Skeletal muscle satellite cell (primary cell): ENCODE results near the gene FBXL16.
A peak's percentile ranks its signal among the peaks of the same experiment; 100 is the strongest.
"Not testable (repeated sequence)": the region's sequence is repeated elsewhere in the genome, so short reads cannot be mapped to it uniquely, and the experiment has no call there.

Experiments
- H3K27me3 ChIP-seq: 2 replicates; pipeline ENCODE4 v1.7.0; 2013; ENCODE audit warnings: low read length; ENCODE audit not compliant: control insufficient read depth, insufficient read depth
- H3K36me3 ChIP-seq: 2 replicates; pipeline ENCODE4 v1.7.0; 2013; ENCODE audit warnings: mild to moderate bottlenecking, control low read depth, low read length; ENCODE audit not compliant: insufficient read depth
- H3K4me1 ChIP-seq: 2 replicates; pipeline ENCODE4 v1.7.0; 2013; ENCODE audit warnings: low read length; ENCODE audit not compliant: control insufficient read depth, insufficient read depth
- H3K4me2 ChIP-seq: 2 replicates; pipeline ENCODE4 v1.7.0; 2013; ENCODE audit warnings: mild to moderate bottlenecking, low read length
- H3K4me3 ChIP-seq: 2 replicates; pipeline ENCODE4 v1.7.0; 2013; ENCODE audit warnings: low read length
- H3K9ac ChIP-seq: 2 replicates; pipeline ENCODE4 v1.7.0; 2013; ENCODE audit warnings: mild to moderate bottlenecking, low read depth, low read length, moderate library complexity
- H3K9me3 ChIP-seq: replicated peaks from 2 replicates; pipeline ENCODE4 v1.7.0; 2013; ENCODE audit warnings: mild to moderate bottlenecking, control low read depth, low read length

The FBXL16 gene

GRCh38 chr16:718922-719321, 13.3 kb upstream of the FBXL16 start:
- H3K9ac ChIP-seq: no peak overlapping the region
- H3K4me2 ChIP-seq: no peak overlapping the region
- H3K36me3 ChIP-seq: no peaks in the 10 kb centered on the region
- H3K4me3 ChIP-seq: no peak overlapping the region
- no peaks in the 10 kb centered on the region for H3K27me3 ChIP-seq
- H3K9me3 ChIP-seq: no peaks in the 10 kb centered on the region
- peaks cover 40% of the 10 kb centered on the region for H3K4me1 ChIP-seq

GRCh38 chr16:718389-718788, 12.8 kb upstream of the FBXL16 start:
- Histone ChIP-seq H3K9ac (no peak overlapping the region), H3K4me3 (no peak overlapping the region), H3K27me3 (no peaks in the 10 kb centered on the region), H3K36me3 (no peaks in the 10 kb centered on the region), H3K4me2 (no peak overlapping the region), H3K4me1 (peaks cover 40% of the 10 kb centered on the region), H3K9me3 (no peaks in the 10 kb centered on the region)

GRCh38 chr16:717450-718245, 12.0 kb upstream of the FBXL16 start:
- Histone ChIP-seq H3K36me3 (no peaks in the 10 kb centered on the region), H3K4me1 (peaks cover 40% of the 10 kb centered on the region), H3K9ac (no peak overlapping the region), H3K27me3 (no peaks in the 10 kb centered on the region), H3K9me3 (no peaks in the 10 kb centered on the region), H3K4me2 (no peak overlapping the region), H3K4me3 (no peak overlapping the region)

GRCh38 chr16:716768-717325, 11.2 kb upstream of the FBXL16 start:
- Histone ChIP-seq H3K27me3 (no peaks in the 10 kb centered on the region), H3K4me3 (no peak overlapping the region), H3K9me3 (no peaks in the 10 kb centered on the region), H3K4me1 (peaks cover 42% of the 10 kb centered on the region), H3K4me2 (peak overlapping the region; percentile 97), H3K9ac (no peak overlapping the region), H3K36me3 (no peaks in the 10 kb centered on the region)

- Histone ChIP-seq H3K9me3 (no peaks in the 10 kb centered on the region), H3K4me3 (peak overlapping the region; percentile 75), H3K4me2 (peak overlapping the region; percentile 97), H3K9ac (peak overlapping the region; percentile 69), H3K4me1 (peaks cover 35% of the 10 kb centered on the region), H3K36me3 (no peaks in the 10 kb centered on the region), H3K27me3 (no peaks in the 10 kb centered on the region)
Observed at GRCh38 chr16:716200-716568, 10.6 kb upstream of the FBXL16 start.

- Histone ChIP-seq H3K9me3 (no peaks in the 10 kb centered on the region), H3K27me3 (peaks cover 3% of the 10 kb centered on the region), H3K9ac (peak overlapping the region; percentile 69), H3K4me2 (peak overlapping the region; percentile 97), H3K36me3 (no peaks in the 10 kb centered on the region), H3K4me1 (peaks cover 36% of the 10 kb centered on the region), H3K4me3 (peak overlapping the region; percentile 75)
Observed at GRCh38 chr16:715477-716199, 10.0 kb upstream of the FBXL16 start.

- Histone ChIP-seq H3K4me3 (peak within 1 kb of the TSS; percentile 75), H3K36me3 (no peaks in the 10 kb centered on the region), H3K9me3 (no peaks in the 10 kb centered on the region), H3K4me1 (peaks cover 37% of the 10 kb centered on the region), H3K9ac (peak within 1 kb of the TSS; percentile 69), H3K4me2 (peak within 1 kb of the TSS; percentile 97), H3K27me3 (peaks cover 11% of the 10 kb centered on the region)
Observed at GRCh38 chr16:714558-715476, 9.2 kb upstream of the FBXL16 start, which contains the start of gene METRN. Gene METRN (plus strand): TSS chr16:715118. CDS start chr16:715290, 172 bp downstream.

- Histone ChIP-seq H3K4me2 (no peak overlapping the region), H3K27me3 (peaks cover 15% of the 10 kb centered on the region), H3K4me3 (no peak overlapping the region), H3K36me3 (no peaks in the 10 kb centered on the region), H3K9ac (no peak overlapping the region), H3K9me3 (no peaks in the 10 kb centered on the region), H3K4me1 (peaks cover 36% of the 10 kb centered on the region)
Observed at GRCh38 chr16:714079-714478, 8.5 kb upstream of the FBXL16 start.

GRCh38 chr16:712740-713250, 7.2 kb upstream of the FBXL16 start:
- not testable (repeated sequence) for H3K9me3 ChIP-seq, H3K9ac ChIP-seq, H3K4me3 ChIP-seq, H3K4me2 ChIP-seq, H3K36me3 ChIP-seq
- peaks cover 36% of the 10 kb centered on the region for H3K4me1 ChIP-seq
- H3K27me3 ChIP-seq: peaks cover 28% of the 10 kb centered on the region

GRCh38 chr16:711548-712320, 6.1 kb upstream of the FBXL16 start:
- Histone ChIP-seq H3K36me3 (no peaks in the 10 kb centered on the region), H3K9me3 (no peaks in the 10 kb centered on the region), H3K27me3 (peaks cover 36% of the 10 kb centered on the region), H3K9ac (no peak overlapping the region), H3K4me3 (no peak overlapping the region), H3K4me1 (peaks cover 36% of the 10 kb centered on the region), H3K4me2 (no peak overlapping the region)
